Stomach smooth muscle (tissue), 2 donors: Measurements from ENCODE around the gene ZNF771.
"Not testable (repeated sequence)": the region's sequence is repeated elsewhere in the genome, so short reads cannot be mapped to it uniquely, and the experiment has no call there.

ENCODE experiments used
- H3K27ac ChIP-seq: one replicate; pipeline ENCODE4 v1.7.0; 2013; ENCODE audit warnings: mild to moderate bottlenecking, low read length, inconsistent platforms
- H3K27me3 ChIP-seq, 2 donors: one replicate each; pipeline ENCODE4 v1.7.0; 2013; ENCODE audit warnings: low read length in 2 of 2; ENCODE audit not compliant: insufficient read depth in 2 of 2, control insufficient read depth in 1 of 2
- H3K36me3 ChIP-seq, 2 donors: one replicate each; pipeline ENCODE4 v1.7.0; 2013; ENCODE audit warnings: low read length in 2 of 2; ENCODE audit not compliant: control insufficient read depth in 2 of 2, insufficient read depth in 2 of 2
- H3K4me1 ChIP-seq: one replicate; pipeline ENCODE4 v1.7.0; 2013; ENCODE audit warnings: low read length; ENCODE audit not compliant: control insufficient read depth, insufficient read depth
- H3K4me3 ChIP-seq, 2 donors: one replicate each; pipeline ENCODE4 v1.7.0; 2013; ENCODE audit warnings: low read length in 2 of 2
- H3K9ac ChIP-seq, 2 donors: one replicate each; pipeline ENCODE4 v1.7.0; 2013; ENCODE audit warnings: low read length in 2 of 2, mild to moderate bottlenecking in 1 of 2
- H3K9me3 ChIP-seq, 2 donors: one replicate each; pipeline ENCODE4 v1.7.0; 2013; ENCODE audit warnings: low read length in 2 of 2; ENCODE audit not compliant: control insufficient read depth in 2 of 2
- donor health status: healthy.
- donor health status: Pancreatic carcinoma.

The ZNF771 gene

DNA sequence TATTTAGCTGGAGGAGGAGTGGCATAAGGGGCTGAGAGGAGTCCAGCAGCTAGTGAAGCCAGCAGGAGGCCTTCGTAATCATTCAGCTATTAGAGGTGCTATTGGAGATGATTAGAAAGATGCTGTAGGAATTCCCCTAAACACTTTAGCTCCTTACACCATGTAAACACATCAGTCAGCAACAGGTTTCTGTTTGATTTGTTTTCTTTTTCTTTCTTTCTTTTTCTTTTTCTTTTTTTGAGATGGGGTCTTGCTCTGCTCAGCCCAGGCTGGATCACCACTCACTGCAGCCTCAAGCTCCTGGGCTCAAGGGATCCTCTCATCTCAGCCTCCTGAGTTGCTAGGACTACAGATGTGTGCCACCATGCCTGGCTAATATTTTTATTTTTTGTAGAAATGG, 48.9 kb downstream of the ZNF771 start:
- Histone ChIP-seq H3K4me3 (no peak overlapping the region), H3K4me1 (no peaks in the 10 kb centered on the region), H3K9ac (no peak overlapping the region), H3K27me3 (no peaks in the 10 kb centered on the region), H3K36me3 (no peaks in the 10 kb centered on the region), H3K27ac (no peak overlapping the region), H3K9me3 (no peaks in the 10 kb centered on the region)

DNA sequence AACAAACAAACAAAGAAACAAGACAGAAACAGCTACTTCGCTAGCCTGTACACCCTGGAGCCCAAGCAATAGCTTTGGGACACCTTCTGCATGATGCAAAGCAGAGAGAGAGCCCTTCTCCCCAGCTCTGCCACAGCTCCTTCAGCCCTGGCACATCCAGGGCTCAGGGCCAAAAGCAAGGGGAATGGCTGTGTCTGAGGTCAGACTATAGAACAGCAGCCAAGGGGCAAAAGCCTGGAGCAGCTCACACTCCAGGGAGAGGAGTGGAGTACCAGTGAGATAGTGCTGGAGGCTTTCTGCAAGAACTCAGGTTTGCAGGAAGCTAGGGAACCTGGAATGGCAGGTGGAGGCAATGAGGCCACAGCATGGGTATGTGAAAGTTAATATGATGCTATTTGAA, 49.9 kb downstream of the ZNF771 start:
- Histone ChIP-seq H3K36me3 (no peaks in the 10 kb centered on the region), H3K9me3 (no peaks in the 10 kb centered on the region), H3K27me3 (no peaks in the 10 kb centered on the region), H3K27ac (no peak overlapping the region), H3K4me1 (no peaks in the 10 kb centered on the region), H3K4me3 (no peak overlapping the region), H3K9ac (no peak overlapping the region)

DNA sequence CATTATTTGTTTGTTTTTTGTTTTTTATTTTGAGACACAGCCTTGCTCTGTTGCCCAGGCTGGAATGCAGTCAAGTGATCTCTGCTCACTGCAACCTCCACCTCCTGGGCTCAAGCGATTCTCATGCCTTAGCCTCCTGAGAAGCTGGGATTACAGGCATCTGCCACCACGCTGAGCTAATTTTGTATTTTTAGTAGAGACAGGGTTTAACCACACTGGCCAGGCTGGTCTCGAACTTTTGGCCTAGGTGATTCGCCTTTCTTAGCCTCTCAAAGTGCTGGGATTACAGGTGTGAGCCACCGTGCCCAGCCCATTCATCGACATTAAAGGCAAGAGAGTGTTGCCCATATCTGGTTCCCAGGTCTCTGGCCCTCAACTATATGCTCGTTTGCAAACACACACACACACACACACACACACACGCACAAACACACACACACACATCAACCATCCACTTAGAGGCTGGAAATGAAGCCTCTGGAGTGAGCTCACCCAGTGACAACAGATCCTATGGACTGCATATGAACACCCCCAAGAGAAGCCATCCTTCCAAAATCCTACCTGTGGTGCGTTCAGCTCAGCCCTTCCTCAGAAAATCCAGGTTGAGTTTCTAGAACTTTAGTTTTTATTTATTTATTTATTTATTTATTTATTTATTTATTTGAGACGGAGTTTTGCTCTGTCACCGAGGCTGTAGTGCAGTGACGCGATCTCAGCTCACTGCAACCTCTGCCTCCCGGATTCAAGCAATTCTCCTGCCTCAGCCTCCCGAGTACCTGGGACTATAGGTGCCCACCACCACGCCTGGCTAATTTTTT, 50.5 kb downstream of the ZNF771 start:
- Histone ChIP-seq H3K4me3 (no peak overlapping the region), H3K27ac (no peak overlapping the region), H3K4me1 (no peaks in the 10 kb centered on the region), H3K36me3 (no peaks in the 10 kb centered on the region), H3K9me3 (no peaks in the 10 kb centered on the region), H3K9ac (no peak overlapping the region), H3K27me3 (no peaks in the 10 kb centered on the region)

DNA sequence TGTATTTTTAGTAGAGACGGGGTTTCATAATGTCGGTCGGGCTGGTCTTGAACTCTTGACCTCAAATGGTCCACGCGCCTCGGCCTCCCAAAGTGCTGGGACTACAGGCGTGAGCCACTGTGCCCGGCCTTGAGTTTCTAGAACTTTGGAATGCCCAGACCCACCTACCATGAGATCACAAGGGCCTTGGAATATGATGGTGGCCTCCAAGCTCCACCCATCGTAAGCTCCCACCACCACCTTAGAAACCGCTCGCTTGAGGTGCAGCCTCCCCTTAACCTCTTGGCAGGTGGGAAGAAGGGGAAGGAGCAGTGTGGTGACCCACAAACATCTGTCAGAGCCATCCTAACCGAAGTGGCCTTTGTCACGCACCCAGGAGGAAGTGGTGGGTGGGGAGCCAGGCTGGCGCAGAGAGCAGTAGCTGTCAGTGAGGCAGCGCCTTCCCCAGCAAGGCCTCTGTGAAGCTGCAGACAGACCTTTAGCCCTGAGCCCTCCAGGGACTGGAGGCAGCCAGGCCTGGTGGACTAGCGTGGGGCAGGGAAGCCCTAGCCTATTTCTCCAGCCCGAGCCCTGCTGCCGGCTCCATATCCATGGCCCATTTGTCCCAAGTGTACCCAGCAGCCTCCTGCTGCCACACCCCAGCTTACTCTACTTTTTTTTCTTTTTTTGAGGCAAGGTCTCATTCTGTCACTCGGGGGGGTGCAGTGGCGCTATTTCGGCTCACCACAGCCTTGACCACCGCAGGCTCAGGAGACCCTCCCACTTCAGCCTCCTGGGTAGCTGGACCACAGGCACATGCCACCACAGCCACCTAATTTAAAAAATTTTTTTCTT, 51.4 kb downstream of the ZNF771 start:
- Histone ChIP-seq H3K9ac (no peak overlapping the region), H3K27me3 (no peaks in the 10 kb centered on the region), H3K27ac (no peak overlapping the region), H3K4me3 (no peak overlapping the region), H3K4me1 (no peaks in the 10 kb centered on the region), H3K36me3 (no peaks in the 10 kb centered on the region), H3K9me3 (no peaks in the 10 kb centered on the region)

DNA sequence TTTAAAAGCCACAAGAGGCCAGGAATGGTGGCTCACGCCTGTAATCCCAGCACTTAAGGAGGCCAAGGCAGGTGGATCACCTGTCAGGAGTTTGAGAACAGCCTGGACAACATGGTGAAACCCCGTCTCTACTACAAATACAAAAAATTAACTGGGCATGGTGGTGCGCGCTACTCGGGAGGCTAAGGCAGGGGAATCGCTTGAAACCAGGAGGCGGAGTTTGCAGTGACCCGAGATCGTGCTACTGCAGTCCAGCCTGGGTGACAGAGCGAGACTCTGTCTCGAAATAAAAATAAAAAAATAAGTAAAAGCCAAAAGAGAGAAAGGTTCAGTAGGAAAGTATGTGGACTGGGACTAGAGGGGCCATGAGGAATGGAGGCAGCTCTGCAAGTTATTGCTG, 52.0 kb downstream of the ZNF771 start:
- Histone ChIP-seq H3K9ac (no peak overlapping the region), H3K36me3 (no peaks in the 10 kb centered on the region), H3K27me3 (no peaks in the 10 kb centered on the region), H3K4me1 (no peaks in the 10 kb centered on the region), H3K27ac (no peak overlapping the region), H3K9me3 (no peaks in the 10 kb centered on the region), H3K4me3 (no peak overlapping the region)

DNA sequence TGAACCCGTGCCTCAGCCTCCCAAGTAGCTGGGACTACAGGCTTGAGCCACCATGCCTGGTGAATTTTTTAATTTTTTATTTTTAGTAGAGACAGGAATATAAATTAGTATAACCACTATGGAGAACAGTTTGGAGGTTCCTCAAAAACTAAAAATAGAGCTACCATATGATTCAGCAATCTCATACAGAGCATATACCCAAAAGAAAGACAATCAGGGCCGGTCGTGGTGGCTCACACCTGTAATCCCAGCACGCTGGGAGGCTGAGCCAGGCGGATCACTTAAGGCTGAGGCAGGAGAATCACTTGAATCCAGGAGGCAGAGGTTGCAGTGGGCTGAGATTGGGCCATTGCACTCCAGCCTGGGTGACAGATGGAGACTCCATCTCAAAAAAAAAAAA, 54.0 kb downstream of the ZNF771 start:
- H3K4me1 ChIP-seq, H3K9me3 ChIP-seq, H3K36me3 ChIP-seq, H3K4me3 ChIP-seq, H3K9ac ChIP-seq, H3K27me3 ChIP-seq, H3K27ac ChIP-seq: not testable (repeated sequence)

DNA sequence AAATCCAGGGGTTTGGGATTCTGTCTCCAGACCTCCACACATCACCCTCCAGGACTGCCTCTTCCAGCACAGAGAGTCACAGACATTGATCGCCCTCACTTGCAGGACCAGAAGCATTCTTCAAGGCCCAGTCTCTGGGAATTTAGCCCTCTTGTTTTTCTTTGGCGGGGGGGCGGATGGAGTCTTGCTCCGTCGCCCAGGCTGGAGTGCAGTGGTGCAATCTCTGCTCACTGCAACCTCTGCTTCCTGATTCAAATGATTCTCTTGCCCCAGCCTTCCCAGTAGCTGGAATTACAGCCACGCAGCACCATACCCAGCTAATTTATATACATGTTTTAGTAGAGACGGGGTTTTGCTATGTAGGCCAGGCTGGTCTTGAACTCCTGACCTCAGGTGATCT, 56.7 kb downstream of the ZNF771 start:
- no peak overlapping the region for H3K4me3 ChIP-seq
- H3K36me3 ChIP-seq: no peaks in the 10 kb centered on the region
- H3K27me3 ChIP-seq: no peaks in the 10 kb centered on the region
- H3K9ac ChIP-seq: no peak overlapping the region
- peaks cover 2% of the 10 kb centered on the region for H3K4me1 ChIP-seq
- no peak overlapping the region for H3K27ac ChIP-seq
- H3K9me3 ChIP-seq: no peaks in the 10 kb centered on the region
